ENCODE data around the gene TNS3.

The TNS3 gene

GRCh38 chr7:47327698-47328391 lies 254.1 kb downstream of the TNS3 start:
- no peak for TF ChIP-seq CTCF (IDR thresholded peaks at IDR 0.05; ENCODE audit: insufficient read depth, missing control alignments)
- no peak for DNase-seq (ENCODE audit: insufficient read length, low spot score)
- no peak for FAIRE-seq

GRCh38 chr7:47327346-47327697 lies 254.6 kb downstream of the TNS3 start:
- TF ChIP-seq CTCF (IDR thresholded peaks at IDR 0.05; ENCODE audit: insufficient read depth, missing control alignments): no peak
- DNase-seq (ENCODE audit: insufficient read length, low spot score) (no peak), FAIRE-seq (no peak)

GRCh38 chr7:47326808-47327207 lies 255.1 kb downstream of the TNS3 start:
- FAIRE-seq (no peak), DNase-seq (ENCODE audit: insufficient read length, low spot score) (no peak)
- TF ChIP-seq CTCF (IDR thresholded peaks at IDR 0.05; ENCODE audit: insufficient read depth, missing control alignments): no peak

GRCh38 chr7:47326220-47326619 lies 255.7 kb downstream of the TNS3 start:
- no peak for DNase-seq (ENCODE audit: insufficient read length, low spot score)
- no peak for FAIRE-seq
- no peak for TF ChIP-seq CTCF (IDR thresholded peaks at IDR 0.05; ENCODE audit: insufficient read depth, missing control alignments)

GRCh38 chr7:47325337-47325736 lies 256.6 kb downstream of the TNS3 start:
- DNase-seq (ENCODE audit: insufficient read length, low spot score) (no peak), FAIRE-seq (no peak)
- TF ChIP-seq CTCF (IDR thresholded peaks at IDR 0.05; ENCODE audit: insufficient read depth, missing control alignments): no peak

GRCh38 chr7:47323904-47324303 lies 258.0 kb downstream of the TNS3 start:
- no peak for FAIRE-seq

More at GRCh38 chr7:47323904-47324303, 258.0 kb downstream of the TNS3 start:
- no peak for TF ChIP-seq CTCF (IDR thresholded peaks at IDR 0.05; ENCODE audit: insufficient read depth, missing control alignments)
- DNase-seq (ENCODE audit: insufficient read length, low spot score): no peak

Measured in D721Med (cell line).